Gastroesophageal sphincter (tissue), 4 donors: Measurements from ENCODE around the gene CAMK1D. TPM values are rescaled to one million over a fixed set of nuclear protein-coding genes. Genes with fewer than 3 reads are reported as not detected.

Source experiments
- ATAC-seq: fragments of 150-250 bp; one replicate; pipeline ENCODE4 v1.9.1; 2016; ENCODE audit warnings: mild to moderate bottlenecking, moderate library complexity
- H3K27ac ChIP-seq, 4 donors: fragments of 200-600 bp; sonication (generic) in 3 of 4; 1 replicate in 3 of 4; 2 replicates in 1 of 4; pipeline ENCODE4 v1.5.1; 2016 to 2019
- H3K27me3 ChIP-seq: fragments of 200-600 bp; sonication (generic); one replicate; pipeline ENCODE4 v1.5.1; 2019
- H3K36me3 ChIP-seq, 2 donors: fragments of 200-600 bp; sonication (generic); one replicate each; pipeline ENCODE4 v1.5.1; 2019; ENCODE audit warnings: control low read depth in 1 of 2
- H3K4me1 ChIP-seq, 3 donors: fragments of 200-600 bp; sonication (generic); 1 replicate in 2 of 3; 2 replicates in 1 of 3; pipeline ENCODE4 v1.5.1; 2016 to 2019; ENCODE audit warnings: control low read depth in 2 of 3
- H3K4me3 ChIP-seq, 2 donors: fragments of 200-600 bp; sonication (generic); one replicate each; pipeline ENCODE4 v1.5.1; 2019; ENCODE audit warnings: mild to moderate bottlenecking in 1 of 2, moderate library complexity in 1 of 2
- H3K9me3 ChIP-seq, 3 donors: fragments of 200-600 bp; sonication (generic); one replicate each; pipeline ENCODE4 v1.5.1; 2017 to 2019; ENCODE audit warnings: control low read depth in 2 of 3
- EP300 ChIP-seq: sonication (generic); formaldehyde crosslinking; IDR thresholded peaks from one replicate; pipeline ENCODE4 v1.6.1; 2017; ENCODE audit warnings: antibody characterized with exemption, mild to moderate bottlenecking
- POLR2A ChIP-seq, 2 donors: fragments of 450-650 bp; IDR thresholded peaks; one replicate each; pipeline ENCODE4 v1.6.1; 2017; ENCODE audit warnings: antibody characterized with exemption in 2 of 2, mild to moderate bottlenecking in 2 of 2, moderate library complexity in 1 of 2
- POLR2AphosphoS5 ChIP-seq: sonication (generic); formaldehyde crosslinking; IDR thresholded peaks from one replicate; pipeline ENCODE4 v1.6.1; 2017; ENCODE audit warnings: antibody characterized with exemption
- WGBS, 2 donors: methylation state at CpG; one replicate each; pipeline ENCODE4 v1.1.5; 2018; ENCODE audit warnings: low coverage in 1 of 2; 5-methylcytosine and 5-hydroxymethylcytosine counted together
- total RNA-seq, 4 donors: library from RNA; depleted of rRNA; stranded (reverse); fragments of >200 nt; gene quantifications; one replicate each; pipeline ENCODE4 v1.1.0, GENCODE V29; 2016
- TF ChIP-seq, protein P1 (sequence below), 4 experiments: fragments of 200-600 bp in 2 of 4; fragments of 450-650 bp in 2 of 4; sonication (generic) in 1 of 4; IDR thresholded peaks; one replicate each; pipeline ENCODE4 v1.5.1; 2017 to 2019; ENCODE audit warnings: antibody characterized with exemption in 4 of 4, mild to moderate bottlenecking in 2 of 4, moderate library complexity in 2 of 4

The CAMK1D gene
- total RNA-seq, 4 donors from 2014 or later = 11.6 to 18.3 (median 15.3) TPM

DNA sequence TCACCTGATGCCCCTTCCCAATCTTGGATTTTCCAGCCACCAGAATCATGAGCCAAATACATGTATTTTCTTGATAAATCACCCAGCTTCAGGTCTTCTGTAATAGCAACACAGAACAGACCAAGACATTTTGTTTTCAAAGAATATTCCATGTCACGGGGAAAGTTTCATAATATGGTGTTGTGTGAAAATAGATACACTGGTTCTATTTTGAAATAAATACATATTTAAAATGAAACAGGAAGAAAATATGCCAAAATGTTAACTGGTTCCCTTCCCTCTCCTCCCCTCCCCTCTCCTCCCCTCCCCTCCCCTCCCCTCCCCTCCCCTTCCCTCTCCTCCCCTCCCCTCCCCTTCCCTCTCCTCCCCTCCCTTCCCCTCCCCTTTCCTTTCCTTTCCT, 30.3 kb upstream of the CAMK1D start:
- Histone ChIP-seq H3K36me3 (no peaks in the 10 kb centered on the region), H3K4me1 (no peaks in the 10 kb centered on the region), H3K27me3 (no peaks in the 10 kb centered on the region), H3K9me3 (no peaks in the 10 kb centered on the region), H3K4me3 (no peak overlapping the region), H3K27ac (no peak overlapping the region)
- 78 to 100% methylated on average over 1 of the region's 1 CpG for WGBS, 2 donors
- ATAC-seq = no peak
- TF ChIP-seq POLR2AphosphoS5 = no peak
- no peak for TF ChIP-seq EP300
- TF ChIP-seq, protein P1, sequence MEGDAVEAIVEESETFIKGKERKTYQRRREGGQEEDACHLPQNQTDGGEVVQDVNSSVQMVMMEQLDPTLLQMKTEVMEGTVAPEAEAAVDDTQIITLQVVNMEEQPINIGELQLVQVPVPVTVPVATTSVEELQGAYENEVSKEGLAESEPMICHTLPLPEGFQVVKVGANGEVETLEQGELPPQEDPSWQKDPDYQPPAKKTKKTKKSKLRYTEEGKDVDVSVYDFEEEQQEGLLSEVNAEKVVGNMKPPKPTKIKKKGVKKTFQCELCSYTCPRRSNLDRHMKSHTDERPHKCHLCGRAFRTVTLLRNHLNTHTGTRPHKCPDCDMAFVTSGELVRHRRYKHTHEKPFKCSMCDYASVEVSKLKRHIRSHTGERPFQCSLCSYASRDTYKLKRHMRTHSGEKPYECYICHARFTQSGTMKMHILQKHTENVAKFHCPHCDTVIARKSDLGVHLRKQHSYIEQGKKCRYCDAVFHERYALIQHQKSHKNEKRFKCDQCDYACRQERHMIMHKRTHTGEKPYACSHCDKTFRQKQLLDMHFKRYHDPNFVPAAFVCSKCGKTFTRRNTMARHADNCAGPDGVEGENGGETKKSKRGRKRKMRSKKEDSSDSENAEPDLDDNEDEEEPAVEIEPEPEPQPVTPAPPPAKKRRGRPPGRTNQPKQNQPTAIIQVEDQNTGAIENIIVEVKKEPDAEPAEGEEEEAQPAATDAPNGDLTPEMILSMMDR (IDR thresholded peaks at IDR 0.05) = no peak
- TF ChIP-seq POLR2A (IDR thresholded peaks at IDR 0.05) = no peak

DNA sequence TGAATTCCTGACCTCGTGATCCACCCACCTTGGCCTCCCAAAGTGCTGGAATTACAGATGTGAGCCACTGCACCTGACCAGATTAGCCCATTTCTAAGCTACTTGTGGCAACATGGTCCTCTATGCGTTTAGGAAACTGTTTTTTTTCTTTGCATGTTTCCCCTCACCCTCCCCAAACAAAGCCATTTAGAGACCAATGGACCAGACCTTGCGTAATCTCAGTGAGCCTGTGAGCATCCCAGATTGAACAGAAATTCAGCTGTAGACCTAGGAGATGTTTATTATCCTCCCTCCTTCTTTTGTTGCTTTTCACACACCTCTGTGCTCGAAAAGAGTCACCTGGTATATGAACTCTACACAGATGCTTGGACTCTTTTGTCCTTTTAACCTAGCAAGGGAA, 28.5 kb upstream of the CAMK1D start:
- H3K36me3 ChIP-seq = no peaks in the 10 kb centered on the region
- 86 to 100% methylated on average over 1 to 3 of the region's 4 CpGs for WGBS, 2 donors
- H3K4me3 ChIP-seq = no peak overlapping the region
- TF ChIP-seq EP300 (no peak), POLR2A (IDR thresholded peaks at IDR 0.05) (no peak), POLR2AphosphoS5 (no peak)
- TF ChIP-seq, protein P1 (IDR thresholded peaks at IDR 0.05) = no peak
- no peak for ATAC-seq
- no peaks in the 10 kb centered on the region for H3K27me3 ChIP-seq
- no peaks in the 10 kb centered on the region for H3K9me3 ChIP-seq
- H3K27ac ChIP-seq = no peak overlapping the region
- H3K4me1 ChIP-seq = peaks cover 0 to 2% (median 0%) of the 10 kb centered on the region in 3 donors

DNA sequence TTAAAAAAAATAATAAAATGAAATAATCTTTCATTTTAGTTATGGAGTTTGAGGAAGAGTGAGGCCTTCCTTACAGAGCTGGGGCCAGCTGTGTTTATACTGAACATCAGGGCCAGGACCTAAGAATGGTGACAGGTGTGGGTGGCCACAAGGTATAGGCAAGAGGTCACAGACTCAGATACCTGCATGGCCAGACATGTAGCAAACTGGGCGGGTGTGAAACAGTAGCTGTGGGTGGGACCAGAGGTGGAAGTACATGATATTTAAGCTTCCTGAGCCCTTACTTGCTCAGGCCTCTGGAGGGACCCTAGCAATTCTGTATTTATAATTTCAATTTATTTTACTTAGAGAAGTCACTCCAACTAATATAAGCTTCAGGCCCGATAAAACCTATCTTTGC, 27.7 kb upstream of the CAMK1D start:
- Histone ChIP-seq H3K27ac (no peak overlapping the region), H3K4me3 (no peak overlapping the region), H3K9me3 (no peaks in the 10 kb centered on the region), H3K27me3 (no peaks in the 10 kb centered on the region), H3K36me3 (no peaks in the 10 kb centered on the region), H3K4me1 (peaks cover 0 to 9% (median 0%) of the 10 kb centered on the region in 3 donors)
- no peak for ATAC-seq
- TF ChIP-seq, protein P1 (IDR thresholded peaks at IDR 0.05) = no peak
- TF ChIP-seq POLR2AphosphoS5 (no peak), EP300 (no peak), POLR2A (IDR thresholded peaks at IDR 0.05) (no peak)
- 100% methylated on average over 1 to 2 of the region's 2 CpGs for WGBS, 2 donors

DNA sequence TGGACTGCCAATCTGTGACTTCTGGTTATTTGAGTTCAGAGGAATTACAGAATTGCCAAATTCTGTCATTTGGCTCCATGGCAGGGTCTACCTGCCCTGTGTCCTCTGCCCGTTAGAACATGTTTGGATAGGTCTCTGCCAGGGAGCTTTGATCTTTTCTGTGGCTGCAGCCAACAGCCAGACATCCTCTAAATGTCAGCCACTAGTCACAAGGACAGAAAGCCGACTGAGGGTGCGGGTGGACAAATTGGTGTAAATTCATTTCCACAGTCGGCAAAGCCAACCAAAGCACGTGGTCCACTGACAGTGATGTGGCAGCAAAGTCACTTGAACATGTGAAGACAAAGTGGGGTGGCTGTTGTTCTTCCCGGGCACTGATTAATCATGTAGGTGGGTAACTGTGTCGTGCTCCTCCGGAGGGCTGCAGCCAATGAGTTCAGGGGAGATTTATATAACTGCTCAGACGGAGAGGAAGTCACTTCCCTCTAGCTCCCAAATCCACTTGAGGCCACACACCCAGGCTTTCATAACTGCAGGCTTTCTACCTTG, 26.7 kb upstream of the CAMK1D start:
- H3K4me1 ChIP-seq = peaks cover 0 to 9% (median 0%) of the 10 kb centered on the region in 3 donors
- H3K36me3 ChIP-seq = no peaks in the 10 kb centered on the region
- no peak overlapping the region for H3K27ac ChIP-seq
- no peaks in the 10 kb centered on the region for H3K9me3 ChIP-seq
- H3K27me3 ChIP-seq = no peaks in the 10 kb centered on the region
- WGBS, 2 donors = 67 to 100% methylated on average over 2 to 6 of the region's 9 CpGs
- no peak for ATAC-seq
- TF ChIP-seq, protein P1 (IDR thresholded peaks at IDR 0.05) = no peak
- no peak for TF ChIP-seq POLR2A (IDR thresholded peaks at IDR 0.05)
- no peak overlapping the region for H3K4me3 ChIP-seq

DNA sequence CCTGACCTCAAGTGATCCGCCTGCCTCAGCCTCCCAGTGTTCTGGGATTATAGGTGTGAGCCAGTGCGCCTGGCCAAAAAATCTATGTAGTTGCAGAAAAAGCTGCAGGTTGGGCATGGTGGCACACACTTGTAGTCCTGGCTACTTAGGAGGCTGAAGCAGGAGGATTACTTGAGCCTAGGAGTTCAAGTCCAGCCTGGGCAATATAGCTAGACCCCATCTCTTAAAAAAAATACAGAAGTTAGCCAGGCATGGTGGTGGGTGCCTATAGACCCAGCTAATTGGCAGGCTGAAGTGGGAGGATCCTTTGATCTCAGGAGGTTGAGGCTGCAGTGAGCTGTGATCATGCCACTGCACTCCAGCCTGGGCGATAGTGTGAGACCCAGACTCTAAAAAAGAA, 24.8 kb upstream of the CAMK1D start:
- no peaks in the 10 kb centered on the region for H3K9me3 ChIP-seq
- 93 to 100% methylated on average over 1 to 3 of the region's 3 CpGs for WGBS, 2 donors
- peaks cover 0 to 17% (median 0%) of the 10 kb centered on the region in 3 donors for H3K4me1 ChIP-seq
- no peak overlapping the region for H3K27ac ChIP-seq
- no peaks in the 10 kb centered on the region for H3K36me3 ChIP-seq
- no peak for ATAC-seq
- no peak for TF ChIP-seq EP300
- no peak for TF ChIP-seq POLR2A (IDR thresholded peaks at IDR 0.05)
- no peak for TF ChIP-seq POLR2AphosphoS5
- TF ChIP-seq, protein P1 (IDR thresholded peaks at IDR 0.05) = no peak
- H3K27me3 ChIP-seq = no peaks in the 10 kb centered on the region
- no peak overlapping the region for H3K4me3 ChIP-seq
